Parietal lobe (tissue), 1 donor: Measurements from ENCODE around the gene C5orf34. TPM values are rescaled to one million over a fixed set of nuclear protein-coding genes. Genes with fewer than 3 reads are reported as not detected.

Experiments used
- total RNA-seq: library from RNA; depleted of rRNA; stranded (reverse); fragments of >200 nt; gene quantifications from one replicate; pipeline ENCODE4 v1.2.3, GENCODE V29; 2014

The C5orf34 gene
- total RNA-seq, result 5.0 TPM

DNA sequence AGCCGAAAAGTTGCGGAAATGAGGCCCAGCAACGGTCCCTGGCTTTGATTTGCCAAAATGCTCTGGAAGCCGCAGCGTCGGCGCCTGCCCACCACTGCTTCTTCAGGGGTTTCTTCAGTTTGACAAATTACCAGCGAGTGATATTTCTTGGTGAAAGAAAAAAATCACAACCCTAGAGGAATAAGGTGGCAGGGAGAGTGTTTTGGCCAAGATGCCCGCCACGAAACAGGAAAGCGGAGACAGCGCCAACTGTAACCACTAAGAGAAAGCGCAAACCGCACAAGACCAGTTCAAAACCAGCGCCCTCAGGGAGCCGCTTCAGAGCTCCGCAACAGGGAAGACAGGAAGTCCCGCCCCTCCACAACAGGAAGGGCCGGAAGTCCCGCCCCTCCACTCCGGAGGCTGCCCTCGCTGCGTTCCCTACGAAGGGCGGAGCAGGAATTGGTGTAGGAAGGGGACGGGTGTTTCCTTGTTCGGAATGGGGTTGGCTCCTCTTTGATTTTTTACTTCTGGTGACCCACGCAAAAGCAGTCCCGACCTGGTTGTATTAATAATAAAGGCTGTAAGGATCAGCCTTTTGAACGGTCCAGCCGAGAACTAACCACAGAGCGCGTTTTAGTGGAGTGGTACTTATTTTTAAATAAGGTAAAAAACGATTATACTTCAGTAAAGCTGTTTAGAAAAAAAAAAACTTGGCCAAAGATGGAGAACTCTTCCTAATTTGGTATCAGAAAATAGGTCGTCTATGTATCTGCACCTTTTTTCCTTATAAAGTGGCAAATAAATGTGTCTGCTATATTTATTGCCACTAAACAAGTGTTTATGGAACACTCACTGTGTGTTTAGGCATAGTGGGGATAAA is at the start of gene C5orf34:
Gene C5orf34, minus strand, starts transcription at position 333 of the 862 bp plus-strand sequence. CDS start 5,809 bp downstream, outside the sequence.

DNA sequence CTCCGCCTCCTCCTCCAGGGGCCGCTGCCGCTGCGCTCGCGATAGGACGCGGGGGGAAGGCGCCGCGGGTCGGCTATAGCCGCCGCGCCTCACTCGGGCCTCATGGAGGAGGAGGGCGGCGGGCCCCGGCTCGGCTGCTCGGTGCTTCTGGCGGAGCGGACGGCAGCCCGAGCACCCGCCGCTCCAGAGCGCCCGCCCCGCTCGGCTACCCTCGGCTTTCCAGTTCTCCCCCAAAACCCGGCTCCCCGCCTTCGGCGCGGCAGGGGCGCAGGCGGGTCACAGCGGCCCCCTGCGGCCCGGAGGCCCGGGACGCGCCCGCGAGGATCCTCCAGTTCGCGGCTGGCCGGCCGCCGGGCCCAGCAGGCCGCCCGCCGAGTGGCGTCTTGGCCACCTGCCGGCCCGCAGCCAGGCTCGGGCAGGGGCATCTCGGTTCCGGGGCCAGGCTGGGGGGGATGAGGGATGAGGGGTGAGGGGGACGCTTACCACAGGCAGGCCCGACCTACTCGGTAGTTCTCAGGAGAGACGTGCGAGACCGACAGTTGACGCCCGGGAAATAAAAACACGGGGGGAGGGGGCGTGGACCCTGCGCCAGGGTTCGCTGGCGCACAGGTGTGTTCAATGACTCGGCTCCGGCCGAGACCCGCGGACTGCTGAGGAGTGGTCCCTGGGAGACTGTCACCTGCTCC is 42.1 kb upstream of the C5orf34 start, which contains the start of gene PAIP1:
Gene PAIP1, minus strand, starts transcription at position 221 of the 686 bp plus-strand sequence. CDS start 231 bp downstream, outside the sequence.

GRCh38 chr5:43483298-43484105 is 31.4 kb downstream of the C5orf34 start, which contains the start of gene TMEM267:
Gene TMEM267 (minus strand): TSS chr5:43483865. CDS start chr5:43453969, 29,896 bp downstream.

Other genes with a start within 250 kb of the C5orf34 start
- 480 TPM for gene HMGCS1, start 201.7 kb downstream of the C5orf34 start, total RNA-seq
- 0.94 TPM for gene CCL28, start 102.8 kb downstream of the C5orf34 start, total RNA-seq
- gene TMEM267, start 31.3 kb downstream of the C5orf34 start, total RNA-seq, result 10.0 TPM
- 164 TPM for gene PAIP1, start 41.9 kb upstream of the C5orf34 start, total RNA-seq
- 177 TPM for gene NNT, start 88.0 kb upstream of the C5orf34 start, total RNA-seq